Activated B cell treated with CpG ODN at 0.5 μM for 24 hours (primary cell): ENCODE measurements around the gene TRIM17. TPM values are rescaled to one million over a fixed set of nuclear protein-coding genes. Genes with fewer than 3 reads are reported as not detected.

Experiments used
- ATAC-seq: fragments of 200-7000 bp; cut with Tn5 transposase; one replicate; pipeline ENCODE4 v1.10.0; 2021; ENCODE audit warnings: low read depth, mild to moderate bottlenecking, moderate library complexity
- CTCF ChIA-PET: fragments of 350-600 bp; sonication (Branson Sonifier 250); formaldehyde crosslinking; loops from one replicate; lab custom pipeline; 2021; ENCODE audit warnings: antibody characterized with exemption; lab: Charles Lee
- POLR2A ChIA-PET: fragments of 350-600 bp; sonication (Branson Sonifier 250); formaldehyde crosslinking; loops from one replicate; lab custom pipeline; 2021; ENCODE audit warnings: antibody characterized with exemption; lab: Charles Lee
- DNase-seq: peaks from one replicate; pipeline ENCODE4 v3.0.0; 2022
- H3K27ac Mint-ChIP-seq: one replicate; pipeline ENCODE4 v1.8.0; 2020; ENCODE audit warnings: mixed read lengths
- H3K27me3 Mint-ChIP-seq: one replicate; pipeline ENCODE4 v1.8.0; 2021; ENCODE audit warnings: mixed read lengths
- H3K36me3 Mint-ChIP-seq: one replicate; pipeline ENCODE4 v1.8.0; 2021; ENCODE audit warnings: low read depth, mixed read lengths
- H3K4me1 Mint-ChIP-seq: one replicate; pipeline ENCODE4 v1.8.0; 2021; ENCODE audit warnings: mixed read lengths
- H3K4me3 Mint-ChIP-seq: one replicate; pipeline ENCODE4 v1.8.0; 2020; ENCODE audit warnings: mild to moderate bottlenecking, mixed read lengths
- H3K9me3 Mint-ChIP-seq: one replicate; pipeline ENCODE4 v1.8.0; 2020; ENCODE audit warnings: mixed read lengths
- CTCF ChIP-seq: fragments of 200-600 bp; IDR thresholded peaks from one replicate; pipeline ENCODE4 v1.8.0; 2022; ENCODE audit warnings: antibody characterized with exemption, mild to moderate bottlenecking
- intact Hi-C: fragments of 100-400 bp; cut with micrococcal nuclease; formaldehyde crosslinking; loops from one replicate; pipeline ENCODE4 v1.15.1; 2024
- total RNA-seq: library from RNA; stranded (reverse); gene quantifications from 2 replicates; pipeline ENCODE4 v1.2.3, GENCODE V29; 2022

TRIM17 gene
- total RNA-seq, 1 donor from 2014 or later, result not detected

- POLR2A ChIA-PET, result no interaction called here
Observed at GRCh38 chr1:228379666-228380065, 37.0 kb downstream of the TRIM17 start.

GRCh38 chr1:228378873-228379460 lies 37.7 kb downstream of the TRIM17 start:
- POLR2A ChIA-PET, result no interaction called here
- H3K4me1 Mint-ChIP-seq, result peaks cover 7% of the 10 kb centered on the region

More at GRCh38 chr1:228379666-228380065, 37.0 kb downstream of the TRIM17 start:
- peaks cover 7% of the 10 kb centered on the region for H3K4me1 Mint-ChIP-seq
- H3K27ac Mint-ChIP-seq, result no peak overlapping the region
- H3K4me3 Mint-ChIP-seq, result no peak overlapping the region
- CTCF ChIA-PET, result no interaction called here
- no peak for DNase-seq
- intact Hi-C loops, result no loop called here
- TF ChIP-seq CTCF, result no peak
- no peak for ATAC-seq
- no peaks in the 10 kb centered on the region for H3K36me3 Mint-ChIP-seq
- H3K9me3 Mint-ChIP-seq, result no peaks in the 10 kb centered on the region
- H3K27me3 Mint-ChIP-seq, result peaks cover 22% of the 10 kb centered on the region

GRCh38 chr1:228378090-228378872 lies 38.4 kb downstream of the TRIM17 start:
- no peak for ATAC-seq
- H3K36me3 Mint-ChIP-seq, result no peaks in the 10 kb centered on the region
- H3K9me3 Mint-ChIP-seq, result no peaks in the 10 kb centered on the region
- H3K4me1 Mint-ChIP-seq, result peaks cover 7% of the 10 kb centered on the region
- H3K4me3 Mint-ChIP-seq, result peak overlapping the region; percentile 73
- peaks cover 22% of the 10 kb centered on the region for H3K27me3 Mint-ChIP-seq
- DNase-seq, result no peak
- intact Hi-C loops, result no loop called here
- H3K27ac Mint-ChIP-seq, result no peak overlapping the region
- no peak for TF ChIP-seq CTCF
- CTCF ChIA-PET, result no interaction called here
- POLR2A ChIA-PET, result no interaction called here

More at GRCh38 chr1:228378873-228379460, 37.7 kb downstream of the TRIM17 start:
- intact Hi-C loops, result no loop called here
- Mint-ChIP-seq H3K36me3 (no peaks in the 10 kb centered on the region), H3K27me3 (peaks cover 22% of the 10 kb centered on the region), H3K4me3 (peak overlapping the region; percentile 73), H3K27ac (no peak overlapping the region), H3K9me3 (no peaks in the 10 kb centered on the region)
- no peak for DNase-seq
- CTCF ChIA-PET, result no interaction called here
- TF ChIP-seq CTCF, result no peak
- ATAC-seq, result no peak

- ChIA-PET POLR2A (no interaction called here), CTCF (no interaction called here)
- DNase-seq (no peak), ATAC-seq (no peak)
- intact Hi-C loops, result no loop called here
- Mint-ChIP-seq H3K4me1 (peaks cover 7% of the 10 kb centered on the region), H3K27ac (no peak overlapping the region), H3K27me3 (peaks cover 22% of the 10 kb centered on the region), H3K4me3 (no peak overlapping the region), H3K36me3 (no peaks in the 10 kb centered on the region), H3K9me3 (no peaks in the 10 kb centered on the region)
- TF ChIP-seq CTCF, result no peak
Observed at GRCh38 chr1:228377664-228378089, 39.0 kb downstream of the TRIM17 start.
